ENCODE measurements around the gene ATP6V0E2. TPM values are rescaled to one million over a fixed set of nuclear protein-coding genes. Genes with fewer than 3 reads are reported as not detected.

Gene ATP6V0E2
- total RNA-seq, 4 donors from 2014 or later, result 17.9 to 55.1 (median 32.7) TPM

GRCh38 chr7:149883452-149883861 is 9.7 kb downstream of the ATP6V0E2 start:
- peaks cover 29 to 43% (median 41%) of the 10 kb centered on the region in 4 donors for H3K4me1 ChIP-seq
- H3K9me3 ChIP-seq, result no peaks in the 10 kb centered on the region
- no peaks in the 10 kb centered on the region for H3K27me3 ChIP-seq
- H3K27ac ChIP-seq (replicated peaks in 1 of 4), result peak overlapping the region in 2 of 4 donors; percentile 45 to 56
- TF ChIP-seq POLR2AphosphoS5 (IDR thresholded peaks at IDR 0.05), result no peak
- TF ChIP-seq EP300 (IDR thresholded peaks at IDR 0.05), result no peak
- TF ChIP-seq CTCF (IDR thresholded peaks at IDR 0.05), result peak; percentile 54 to 63 (median 60)
- intact Hi-C loops (cut with DNase I), result loop anchor here (10.0 kb wide), 1 partner anchor 161 kb away; no protein-coding TSS in a partner anchor
- peak; percentile 91 for DNase-seq (ENCODE audit: extremely low spot score)
- H3K36me3 ChIP-seq, result peaks cover 0 to 18% (median 9%) of the 10 kb centered on the region in 4 donors
- no peak overlapping the region for H3K4me3 ChIP-seq
- 38% methylated on average over 12 of the region's 12 CpGs for WGBS

GRCh38 chr7:149884016-149884415 is 10.2 kb downstream of the ATP6V0E2 start:
- Histone ChIP-seq H3K27me3 (no peaks in the 10 kb centered on the region), H3K36me3 (peaks cover 0 to 14% (median 7%) of the 10 kb centered on the region in 4 donors), H3K27ac (replicated peaks in 1 of 4) (peak overlapping the region in 1 of 4 donors; percentile 56), H3K4me1 (peaks cover 29 to 43% (median 41%) of the 10 kb centered on the region in 4 donors), H3K9me3 (no peaks in the 10 kb centered on the region), H3K4me3 (no peak overlapping the region)
- intact Hi-C loops (cut with DNase I), result loop anchor here (10.0 kb wide), 1 partner anchor 161 kb away; no protein-coding TSS in a partner anchor
- WGBS, result 71% methylated on average over 4 of the region's 4 CpGs
- TF ChIP-seq POLR2AphosphoS5 (IDR thresholded peaks at IDR 0.05), result no peak
- no peak for TF ChIP-seq CTCF (IDR thresholded peaks at IDR 0.05)
- TF ChIP-seq EP300 (IDR thresholded peaks at IDR 0.05), result no peak
- TF ChIP-seq POLR2A (IDR thresholded peaks at IDR 0.05; ENCODE audit: low read depth), result no peak
- DNase-seq (ENCODE audit: extremely low spot score), result peak; percentile 88

- Histone ChIP-seq H3K9me3 (no peaks in the 10 kb centered on the region), H3K4me1 (peaks cover 29 to 43% (median 41%) of the 10 kb centered on the region in 4 donors), H3K27me3 (no peaks in the 10 kb centered on the region), H3K27ac (replicated peaks in 1 of 4) (no peak overlapping the region), H3K36me3 (peaks cover 0 to 10% (median 2%) of the 10 kb centered on the region in 4 donors), H3K4me3 (no peak overlapping the region)
- TF ChIP-seq POLR2A (IDR thresholded peaks at IDR 0.05; ENCODE audit: low read depth) (no peak), EP300 (IDR thresholded peaks at IDR 0.05) (no peak), POLR2AphosphoS5 (IDR thresholded peaks at IDR 0.05) (no peak), CTCF (IDR thresholded peaks at IDR 0.05) (no peak)
- intact Hi-C loops (cut with DNase I), result loop anchor here (10.0 kb wide), 1 partner anchor 160 kb away; no protein-coding TSS in a partner anchor
- peak; percentile 82 for DNase-seq (ENCODE audit: extremely low spot score)
- WGBS, result no CpG with 5 or more reads among the region's 2 CpGs
Measured at GRCh38 chr7:149884541-149884940, 10.8 kb downstream of the ATP6V0E2 start.

GRCh38 chr7:149885191-149886017 is 11.6 kb downstream of the ATP6V0E2 start:
- TF ChIP-seq POLR2A (IDR thresholded peaks at IDR 0.05; ENCODE audit: low read depth) (no peak), POLR2AphosphoS5 (IDR thresholded peaks at IDR 0.05) (no peak), CTCF (IDR thresholded peaks at IDR 0.05) (no peak), EP300 (IDR thresholded peaks at IDR 0.05) (no peak)
- Histone ChIP-seq H3K4me1 (peaks cover 27 to 43% (median 37%) of the 10 kb centered on the region in 4 donors), H3K9me3 (no peaks in the 10 kb centered on the region), H3K27ac (replicated peaks in 1 of 4) (no peak overlapping the region), H3K36me3 (peaks cover 0 to under 1% (median 0%) of the 10 kb centered on the region in 4 donors), H3K27me3 (no peaks in the 10 kb centered on the region), H3K4me3 (no peak overlapping the region)
- DNase-seq (ENCODE audit: extremely low spot score), result peak; percentile 62
- intact Hi-C loops (cut with DNase I), result loop anchor here (10.0 kb wide), 1 partner anchor 159 kb away; no protein-coding TSS in a partner anchor
- WGBS, result 77% methylated on average over 6 of the region's 13 CpGs
